ENCODE results near the gene WDR88. TPM values are rescaled to one million over a fixed set of nuclear protein-coding genes. Genes with fewer than 3 reads are reported as not detected.

WDR88 gene
- total and polyA plus RNA-seq, 2 donors (not counting 1 experiment from before 2014, with no cell fraction given): 0.47 TPM; not detected in 1

- Histone ChIP-seq H3K36me3 (replicated peaks in 1 of 2; ENCODE audit: control extremely low read depth in 1 of 2, control insufficient read depth in 1 of 2, extremely low read depth in 1 of 2, insufficient read depth in 2 of 2, low read length in 1 of 2) (no peaks in the 10 kb centered on the region), H3K4me2 (replicated peaks; ENCODE audit: low read depth, low read length, poor library complexity, severe bottlenecking) (no peak overlapping the region), H4K20me1 (ENCODE audit: control insufficient read depth, insufficient read depth, low read length, poor library complexity, severe bottlenecking) (no peaks in the 10 kb centered on the region), H3K79me2 (ENCODE audit: control insufficient read depth, insufficient read depth, low read length) (no peaks in the 10 kb centered on the region), H3K9ac (ENCODE audit: low read length) (no peak overlapping the region), H3K9me3 (ENCODE audit: control extremely low read depth in 1 of 3, control insufficient read depth in 2 of 3, insufficient read depth in 1 of 3, low read length in 2 of 3) (no peaks in the 10 kb centered on the region), H3K4me1 (ENCODE audit: control insufficient read depth in 2 of 2, insufficient read depth in 2 of 2, low read length in 2 of 2) (no peaks in the 10 kb centered on the region), H3K27ac (ENCODE audit: low read length in 2 of 2) (no peak overlapping the region), H2AFZ (ENCODE audit: insufficient read depth, low read depth, low read length, poor library complexity, severe bottlenecking) (no peak overlapping the region), H3K27me3 (replicated peaks in 1 of 4; ENCODE audit: control extremely low read depth in 1 of 4, control insufficient read depth in 3 of 4, insufficient read depth in 4 of 4, low read length in 3 of 4) (peaks cover 0 to 10% (median 0%) of the 10 kb centered on the region in 4 experiments), H3K4me3 (ENCODE audit: control extremely low read depth in 1 of 5, extremely low read depth in 1 of 5, insufficient read depth in 1 of 5, low read depth in 2 of 5, low read length in 4 of 5) (no peak overlapping the region)
- intact Hi-C loops (cut with micrococcal nuclease): no loop called here
- no peak for ATAC-seq (ENCODE audit: low read depth)
- H3K4me1 Mint-ChIP-seq: no peaks in the 10 kb centered on the region
- WGBS (ENCODE audit: insufficient coverage): 77% methylated on average over 7 of the region's 8 CpGs
- TF ChIP-seq EZH2 (IDR thresholded peaks at IDR 0.05; ENCODE audit: borderline replicate concordance, insufficient read depth, low read depth, low read length, poor library complexity, severe bottlenecking) (no peak), CTCF (IDR thresholded peaks at IDR 0.05) (no peak)
- H3K9me3 Mint-ChIP-seq (ENCODE audit: insufficient read depth): no peaks in the 10 kb centered on the region
- ChIA-PET CTCF (no interaction called here), POLR2A (no interaction called here)
- no peak overlapping the region for H3K4me3 Mint-ChIP-seq
- H3K27ac Mint-ChIP-seq: no peak overlapping the region
- no peak for DNase-seq
- peaks cover 10% of the 10 kb centered on the region for H3K27me3 Mint-ChIP-seq
Measured at GRCh38 chr19:33199441-33200265, 67.7 kb downstream of the WDR88 start.

GRCh38 chr19:33201473-33201872, 69.6 kb downstream of the WDR88 start:
- no peaks in the 10 kb centered on the region for H3K36me3 ChIP-seq (replicated peaks in 1 of 2; ENCODE audit: control extremely low read depth in 1 of 2, control insufficient read depth in 1 of 2, extremely low read depth in 1 of 2, insufficient read depth in 2 of 2, low read length in 1 of 2)
- H3K4me3 Mint-ChIP-seq: no peak overlapping the region
- 97% methylated on average over 6 of the region's 6 CpGs for WGBS (ENCODE audit: insufficient coverage)
- H3K4me1 ChIP-seq (ENCODE audit: control insufficient read depth in 2 of 2, insufficient read depth in 2 of 2, low read length in 2 of 2): no peaks in the 10 kb centered on the region
- H3K27me3 Mint-ChIP-seq: peaks cover 7% of the 10 kb centered on the region
- H3K4me3 ChIP-seq (ENCODE audit: control extremely low read depth in 1 of 5, extremely low read depth in 1 of 5, insufficient read depth in 1 of 5, low read depth in 2 of 5, low read length in 4 of 5): no peak overlapping the region
- TF ChIP-seq EZH2 (IDR thresholded peaks at IDR 0.05; ENCODE audit: borderline replicate concordance, insufficient read depth, low read depth, low read length, poor library complexity, severe bottlenecking): no peak
- H3K27ac ChIP-seq (ENCODE audit: low read length in 2 of 2): no peak overlapping the region
- no peaks in the 10 kb centered on the region for H4K20me1 ChIP-seq (ENCODE audit: control insufficient read depth, insufficient read depth, low read length, poor library complexity, severe bottlenecking)
- no peak overlapping the region for H3K4me2 ChIP-seq (replicated peaks; ENCODE audit: low read depth, low read length, poor library complexity, severe bottlenecking)
- H3K4me1 Mint-ChIP-seq: no peaks in the 10 kb centered on the region
- POLR2A ChIA-PET: no interaction called here
- no peak overlapping the region for H2AFZ ChIP-seq (ENCODE audit: insufficient read depth, low read depth, low read length, poor library complexity, severe bottlenecking)
- H3K79me2 ChIP-seq (ENCODE audit: control insufficient read depth, insufficient read depth, low read length): no peaks in the 10 kb centered on the region
- ATAC-seq (ENCODE audit: low read depth) (no peak), DNase-seq (no peak)
- no peaks in the 10 kb centered on the region for H3K9me3 ChIP-seq (ENCODE audit: control extremely low read depth in 1 of 3, control insufficient read depth in 2 of 3, insufficient read depth in 1 of 3, low read length in 2 of 3)
- H3K9ac ChIP-seq (ENCODE audit: low read length): no peak overlapping the region
- H3K27ac Mint-ChIP-seq: no peak overlapping the region
- CTCF ChIA-PET: interaction anchor here (0.5 to 1.1 kb wide), 2 partner anchors 34 to 79 kb away, joined by 3 read pairs; no protein-coding TSS in a partner anchor
- H3K27me3 ChIP-seq (replicated peaks in 1 of 4; ENCODE audit: control extremely low read depth in 1 of 4, control insufficient read depth in 3 of 4, insufficient read depth in 4 of 4, low read length in 3 of 4): no peaks in the 10 kb centered on the region
- intact Hi-C loops (cut with micrococcal nuclease): no loop called here
- no peaks in the 10 kb centered on the region for H3K9me3 Mint-ChIP-seq (ENCODE audit: insufficient read depth)
